B cell (primary cell): Measurements from ENCODE around the gene NCOA3.

ENCODE experiments used
- EZH2 ChIP-seq: IDR thresholded peaks from 2 replicates; pipeline ENCODE4 v1.6.1; 2012; ENCODE audit warnings: borderline replicate concordance, low read depth, mild to moderate bottlenecking, moderate library complexity, low read length; ENCODE audit not compliant: insufficient read depth, poor library complexity, severe bottlenecking
- TF ChIP-seq, protein P1 (sequence below): fragments of 200-600 bp; IDR thresholded peaks from one replicate; pipeline ENCODE4 v1.8.0; 2022; ENCODE audit warnings: antibody characterized with exemption, mild to moderate bottlenecking

DNA sequence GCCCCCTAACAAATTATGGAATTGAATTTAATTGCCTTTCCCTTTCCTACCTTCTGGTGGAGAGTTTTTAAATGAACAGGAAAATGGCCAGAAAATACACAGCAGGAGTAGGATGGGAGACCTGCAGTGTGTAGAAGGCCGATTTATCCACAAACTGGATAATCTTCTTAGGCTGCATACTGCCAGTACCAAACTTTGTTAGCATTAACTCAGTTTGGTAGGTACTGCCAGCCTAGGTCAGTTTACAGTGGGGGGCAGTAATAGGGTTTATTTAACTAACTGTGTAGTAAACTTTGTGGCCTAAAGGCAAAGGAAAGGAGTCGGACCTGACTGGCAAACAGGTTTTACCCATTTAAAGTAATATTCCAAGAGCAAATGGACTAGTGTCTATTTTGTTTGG is 4.6 kb downstream of the NCOA3 start:
- TF ChIP-seq, protein P1, sequence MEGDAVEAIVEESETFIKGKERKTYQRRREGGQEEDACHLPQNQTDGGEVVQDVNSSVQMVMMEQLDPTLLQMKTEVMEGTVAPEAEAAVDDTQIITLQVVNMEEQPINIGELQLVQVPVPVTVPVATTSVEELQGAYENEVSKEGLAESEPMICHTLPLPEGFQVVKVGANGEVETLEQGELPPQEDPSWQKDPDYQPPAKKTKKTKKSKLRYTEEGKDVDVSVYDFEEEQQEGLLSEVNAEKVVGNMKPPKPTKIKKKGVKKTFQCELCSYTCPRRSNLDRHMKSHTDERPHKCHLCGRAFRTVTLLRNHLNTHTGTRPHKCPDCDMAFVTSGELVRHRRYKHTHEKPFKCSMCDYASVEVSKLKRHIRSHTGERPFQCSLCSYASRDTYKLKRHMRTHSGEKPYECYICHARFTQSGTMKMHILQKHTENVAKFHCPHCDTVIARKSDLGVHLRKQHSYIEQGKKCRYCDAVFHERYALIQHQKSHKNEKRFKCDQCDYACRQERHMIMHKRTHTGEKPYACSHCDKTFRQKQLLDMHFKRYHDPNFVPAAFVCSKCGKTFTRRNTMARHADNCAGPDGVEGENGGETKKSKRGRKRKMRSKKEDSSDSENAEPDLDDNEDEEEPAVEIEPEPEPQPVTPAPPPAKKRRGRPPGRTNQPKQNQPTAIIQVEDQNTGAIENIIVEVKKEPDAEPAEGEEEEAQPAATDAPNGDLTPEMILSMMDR, result no peak
- no peak for TF ChIP-seq EZH2
